CD4-positive, alpha-beta T cell (primary cell): ENCODE measurements around the gene ANKDD1B. TPM values are rescaled to one million over a fixed set of nuclear protein-coding genes. Genes with fewer than 3 reads are reported as not detected.

ENCODE experiments used
- ATAC-seq: fragments of 200-7000 bp; cut with Tn5 transposase; one replicate; pipeline ENCODE4 v1.10.0; 2022; ENCODE audit warnings: mild to moderate bottlenecking; ENCODE audit not compliant: poor library complexity
- CTCF ChIA-PET: fragments of 350-600 bp; sonication (Branson Sonifier 250); formaldehyde crosslinking; loops from one replicate; lab custom pipeline; 2021; ENCODE audit warnings: antibody characterized with exemption, inconsistent platforms; lab: Charles Lee
- POLR2A ChIA-PET: fragments of 350-600 bp; sonication (Branson Sonifier 250); formaldehyde crosslinking; loops from one replicate; lab custom pipeline; 2021; ENCODE audit warnings: antibody characterized with exemption, inconsistent platforms; lab: Charles Lee
- DNase-seq, 14 experiments: peaks; one replicate each; pipeline ENCODE4 v3.0.0-alpha.2; 2013 to 2020; ENCODE audit warnings: mixed read lengths in 2 of 14
- H3K27ac ChIP-seq, 2 donors: one replicate each; pipeline versions ENCODE4 v1.5.1 to v1.7.0; 2013; ENCODE audit warnings: low read length in 2 of 2, low read depth in 1 of 2, mild to moderate bottlenecking in 1 of 2
- H3K27me3 ChIP-seq, 2 experiments: 1 replicate in 1 of 2; 2 replicates in 1 of 2; pipeline versions ENCODE4 v1.6.1 to v1.7.0; 2013; ENCODE audit warnings: low read length in 2 of 2, control low read depth in 1 of 2, mild to moderate bottlenecking in 1 of 2, moderate library complexity in 1 of 2; ENCODE audit not compliant: insufficient read depth in 2 of 2, control insufficient read depth in 1 of 2
- H3K36me3 ChIP-seq: one replicate; pipeline ENCODE4 v1.6.1; 2013; ENCODE audit warnings: low read length, control low read depth; ENCODE audit not compliant: insufficient read depth
- H3K4me1 ChIP-seq: one replicate; pipeline ENCODE4 v1.6.1; 2013; ENCODE audit warnings: low read length, control low read depth; ENCODE audit not compliant: insufficient read depth
- H3K4me3 ChIP-seq: one replicate; pipeline ENCODE4 v1.5.1; 2013; ENCODE audit warnings: mild to moderate bottlenecking, low read length, moderate library complexity
- H3K9me3 ChIP-seq, 2 experiments: 1 replicate in 1 of 2; 2 replicates in 1 of 2; pipeline versions ENCODE4 v1.6.1 to v1.7.0; 2013; ENCODE audit warnings: low read length in 2 of 2, mild to moderate bottlenecking in 2 of 2, control low read depth in 1 of 2, moderate library complexity in 1 of 2; ENCODE audit not compliant: control insufficient read depth in 1 of 2, insufficient read depth in 1 of 2
- H3K27ac Mint-ChIP-seq: one replicate; pipeline ENCODE4 v1.8.0; 2020; ENCODE audit warnings: mixed read lengths
- H3K27me3 Mint-ChIP-seq: one replicate; pipeline ENCODE4 v1.8.0; 2021; ENCODE audit warnings: mixed read lengths
- H3K36me3 Mint-ChIP-seq: one replicate; pipeline ENCODE4 v1.8.0; 2021; ENCODE audit warnings: low read depth, mixed read lengths
- H3K4me1 Mint-ChIP-seq: one replicate; pipeline ENCODE4 v1.8.0; 2021; ENCODE audit warnings: low read depth, mixed read lengths
- H3K4me3 Mint-ChIP-seq: one replicate; pipeline ENCODE4 v1.8.0; 2020; ENCODE audit warnings: mild to moderate bottlenecking, mixed read lengths
- H3K9me3 Mint-ChIP-seq: one replicate; pipeline ENCODE4 v1.8.0; 2020; ENCODE audit warnings: mixed read lengths
- intact Hi-C, 2 experiments: fragments of 100-400 bp; cut with DNase I in 1 of 2; cut with micrococcal nuclease in 1 of 2; formaldehyde crosslinking; loops; one replicate each; pipeline versions ENCODE4 v1.15.1 to v1.9.0; 2023 to 2025; cut with DNase I, micrococcal nuclease
- total RNA-seq, 174 experiments: library from RNA in 2 of 174; stranded (reverse) in 2 of 174; gene quantifications; one replicate each; pipeline ENCODE4 v1.2.3 and lab custom pipeline; 2021 to 2026
- TF ChIP-seq, protein P1 (sequence below): fragments of 200-600 bp; IDR thresholded peaks from one replicate; pipeline ENCODE4 v1.8.0; 2022; ENCODE audit warnings: antibody characterized with exemption, mild to moderate bottlenecking

Gene ANKDD1B
- total RNA-seq, 2 experiments from 2014 or later: 0.30 TPM; not detected in 1

DNA sequence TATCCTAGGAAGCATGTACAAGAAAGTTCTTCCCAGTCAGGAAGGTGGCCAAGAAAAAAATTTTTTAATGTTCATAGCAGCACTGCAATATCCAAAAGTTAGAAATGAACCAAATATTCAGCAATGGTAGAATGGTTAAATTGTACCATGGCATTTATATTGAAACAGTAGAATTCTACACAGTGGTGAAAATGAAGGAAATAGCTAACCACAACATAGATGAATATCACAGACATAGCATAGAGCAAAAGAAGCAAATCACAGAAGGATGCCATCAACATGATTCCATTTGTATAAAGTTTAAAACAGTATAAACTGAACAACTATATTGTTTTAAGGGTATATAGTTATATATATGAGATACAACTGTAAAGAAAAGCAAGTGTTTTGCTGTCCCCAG lies 10.7 kb upstream of the ANKDD1B start:
- Mint-ChIP-seq H3K4me1 (peaks cover 14% of the 10 kb centered on the region), H3K36me3 (peaks cover 66% of the 10 kb centered on the region), H3K27ac (no peak overlapping the region), H3K9me3 (no peaks in the 10 kb centered on the region), H3K4me3 (no peak overlapping the region), H3K27me3 (no peaks in the 10 kb centered on the region)
- no peak for ATAC-seq
- Histone ChIP-seq H3K27me3 (no peaks in the 10 kb centered on the region), H3K27ac (no peak overlapping the region), H3K36me3 (peaks cover 10% of the 10 kb centered on the region), H3K4me1 (no peaks in the 10 kb centered on the region), H3K4me3 (no peak overlapping the region), H3K9me3 (no peaks in the 10 kb centered on the region)
- TF ChIP-seq, protein P1, sequence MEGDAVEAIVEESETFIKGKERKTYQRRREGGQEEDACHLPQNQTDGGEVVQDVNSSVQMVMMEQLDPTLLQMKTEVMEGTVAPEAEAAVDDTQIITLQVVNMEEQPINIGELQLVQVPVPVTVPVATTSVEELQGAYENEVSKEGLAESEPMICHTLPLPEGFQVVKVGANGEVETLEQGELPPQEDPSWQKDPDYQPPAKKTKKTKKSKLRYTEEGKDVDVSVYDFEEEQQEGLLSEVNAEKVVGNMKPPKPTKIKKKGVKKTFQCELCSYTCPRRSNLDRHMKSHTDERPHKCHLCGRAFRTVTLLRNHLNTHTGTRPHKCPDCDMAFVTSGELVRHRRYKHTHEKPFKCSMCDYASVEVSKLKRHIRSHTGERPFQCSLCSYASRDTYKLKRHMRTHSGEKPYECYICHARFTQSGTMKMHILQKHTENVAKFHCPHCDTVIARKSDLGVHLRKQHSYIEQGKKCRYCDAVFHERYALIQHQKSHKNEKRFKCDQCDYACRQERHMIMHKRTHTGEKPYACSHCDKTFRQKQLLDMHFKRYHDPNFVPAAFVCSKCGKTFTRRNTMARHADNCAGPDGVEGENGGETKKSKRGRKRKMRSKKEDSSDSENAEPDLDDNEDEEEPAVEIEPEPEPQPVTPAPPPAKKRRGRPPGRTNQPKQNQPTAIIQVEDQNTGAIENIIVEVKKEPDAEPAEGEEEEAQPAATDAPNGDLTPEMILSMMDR: no peak
- CTCF ChIA-PET: no interaction called here
- DNase-seq: no peak
- POLR2A ChIA-PET: no interaction called here
- intact Hi-C loops: no loop called here

DNA sequence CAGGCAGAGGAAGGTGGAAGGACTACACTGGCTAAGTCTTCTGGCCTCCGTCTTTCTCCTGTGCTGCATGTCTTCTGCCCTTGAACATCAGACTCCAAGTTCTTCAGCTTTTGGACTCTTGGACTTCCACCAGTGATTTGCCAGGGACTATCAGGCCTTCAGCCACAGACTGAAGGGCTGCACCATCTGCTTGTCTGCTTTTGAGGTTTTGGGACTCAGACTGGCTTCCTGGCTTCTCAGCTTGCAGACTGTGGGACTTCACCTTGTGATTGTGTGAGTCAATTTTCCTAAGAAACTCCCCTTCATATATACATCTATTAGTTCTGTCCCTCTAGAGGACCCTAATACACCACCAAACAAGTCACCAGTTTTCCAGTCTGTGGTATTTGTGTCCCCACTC lies 9.7 kb upstream of the ANKDD1B start:
- Histone ChIP-seq H3K9me3 (no peaks in the 10 kb centered on the region), H3K27me3 (no peaks in the 10 kb centered on the region), H3K36me3 (peaks cover 10% of the 10 kb centered on the region), H3K27ac (no peak overlapping the region), H3K4me3 (no peak overlapping the region), H3K4me1 (no peaks in the 10 kb centered on the region)
- no peak overlapping the region for H3K4me3 Mint-ChIP-seq
- ChIA-PET CTCF (no interaction called here), POLR2A (no interaction called here)
- ATAC-seq: no peak
- H3K36me3 Mint-ChIP-seq: peaks cover 58% of the 10 kb centered on the region
- no peaks in the 10 kb centered on the region for H3K9me3 Mint-ChIP-seq
- intact Hi-C loops: no loop called here
- H3K4me1 Mint-ChIP-seq: peaks cover 14% of the 10 kb centered on the region
- no peak for DNase-seq
- TF ChIP-seq, protein P1: no peak
- no peaks in the 10 kb centered on the region for H3K27me3 Mint-ChIP-seq
- no peak overlapping the region for H3K27ac Mint-ChIP-seq

DNA sequence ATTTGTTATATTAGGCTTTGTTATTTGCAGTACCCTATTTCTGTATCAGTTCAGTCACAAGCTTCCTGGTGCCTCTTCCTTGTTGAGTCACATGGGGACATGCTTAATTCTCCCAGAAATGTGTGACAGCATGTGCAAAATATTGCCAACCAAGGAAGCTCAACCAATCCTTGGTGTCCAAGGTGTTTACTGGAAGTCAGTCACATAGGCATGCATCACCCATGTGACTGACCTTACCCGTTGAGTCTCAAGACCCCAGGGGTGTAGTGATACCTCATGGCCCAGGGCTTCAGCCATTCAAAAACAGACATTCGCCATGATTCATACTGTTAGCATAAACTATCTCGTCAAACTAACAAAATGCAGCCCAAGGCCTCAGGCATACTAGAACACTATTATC lies 9.3 kb upstream of the ANKDD1B start:
- TF ChIP-seq, protein P1: no peak
- H3K4me1 ChIP-seq: no peaks in the 10 kb centered on the region
- ATAC-seq (no peak), DNase-seq (no peak)
- no peak overlapping the region for H3K4me3 Mint-ChIP-seq
- H3K36me3 Mint-ChIP-seq: peaks cover 53% of the 10 kb centered on the region
- peaks cover 12% of the 10 kb centered on the region for H3K36me3 ChIP-seq
- ChIA-PET POLR2A (no interaction called here), CTCF (no interaction called here)
- H3K27me3 ChIP-seq: no peaks in the 10 kb centered on the region
- intact Hi-C loops: no loop called here
- no peak overlapping the region for H3K27ac Mint-ChIP-seq
- no peak overlapping the region for H3K4me3 ChIP-seq
- no peaks in the 10 kb centered on the region for H3K9me3 Mint-ChIP-seq
- H3K27me3 Mint-ChIP-seq: no peaks in the 10 kb centered on the region
- no peaks in the 10 kb centered on the region for H3K9me3 ChIP-seq
- no peak overlapping the region for H3K27ac ChIP-seq
- H3K4me1 Mint-ChIP-seq: peaks cover 14% of the 10 kb centered on the region
